Fibroblast of peridontal ligament (primary cell): Measurements from ENCODE around the gene CD276.

Source experiments
- DNase-seq: peaks from one replicate; pipeline ENCODE4 v3.0.0-alpha.2; 2010; ENCODE audit errors: extremely low read depth

Gene CD276

DNA sequence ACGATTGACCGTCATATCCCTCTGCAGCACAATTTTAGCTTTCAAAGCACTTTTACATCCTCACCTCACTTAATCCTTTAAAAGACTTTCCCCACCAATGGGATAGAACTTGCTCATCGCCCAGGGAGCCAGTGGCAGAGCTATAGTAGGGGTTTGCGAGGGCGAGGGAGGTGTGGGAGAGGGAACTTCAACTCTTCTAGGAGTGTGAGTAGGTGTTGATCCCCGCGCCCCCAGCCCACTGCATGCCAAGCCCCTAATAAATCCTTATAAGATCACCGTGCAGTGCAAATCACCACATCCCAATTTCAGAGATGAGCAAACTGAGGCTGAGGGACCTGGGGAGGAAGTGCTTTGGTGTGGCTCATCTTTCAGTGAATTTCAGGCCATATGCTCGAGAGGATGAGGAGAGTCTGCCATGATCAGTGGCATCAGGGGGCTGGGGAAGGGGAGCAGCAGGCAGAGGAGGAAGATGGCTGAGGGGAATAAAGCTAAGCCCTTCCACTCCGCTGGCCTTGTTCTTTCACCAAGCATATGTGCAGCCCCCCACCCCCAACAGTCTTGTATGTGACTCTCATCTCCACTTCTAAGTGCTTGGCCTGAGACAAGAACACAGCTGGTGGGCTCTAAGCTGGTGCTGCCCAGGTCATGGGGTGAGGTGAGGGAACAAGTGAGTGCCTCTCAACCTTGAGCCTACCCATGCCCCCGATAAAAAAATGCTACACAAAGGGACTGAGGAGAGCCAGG lies 63.8 kb downstream of the CD276 start:
- no peak for DNase-seq

DNA sequence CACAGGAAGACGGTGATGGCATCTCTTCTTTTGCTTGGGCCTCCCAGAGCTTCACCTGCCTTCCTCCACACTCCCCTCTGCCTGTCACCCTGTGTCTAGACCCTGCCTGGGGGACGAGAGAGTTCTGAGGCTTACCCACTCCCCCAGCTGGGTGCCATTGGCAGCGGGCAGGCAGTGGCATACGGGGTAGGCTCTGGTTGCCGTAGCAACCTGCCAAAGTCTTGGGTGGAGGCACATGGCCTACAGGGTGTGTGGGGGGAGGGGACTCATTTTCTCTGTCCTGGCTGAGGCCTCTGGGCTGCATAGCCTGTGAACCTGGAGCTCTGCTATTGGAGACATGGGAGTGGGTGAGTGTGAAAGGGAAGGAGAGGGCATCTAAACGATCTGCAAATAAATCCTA lies 64.5 kb downstream of the CD276 start:
- no peak for DNase-seq

DNA sequence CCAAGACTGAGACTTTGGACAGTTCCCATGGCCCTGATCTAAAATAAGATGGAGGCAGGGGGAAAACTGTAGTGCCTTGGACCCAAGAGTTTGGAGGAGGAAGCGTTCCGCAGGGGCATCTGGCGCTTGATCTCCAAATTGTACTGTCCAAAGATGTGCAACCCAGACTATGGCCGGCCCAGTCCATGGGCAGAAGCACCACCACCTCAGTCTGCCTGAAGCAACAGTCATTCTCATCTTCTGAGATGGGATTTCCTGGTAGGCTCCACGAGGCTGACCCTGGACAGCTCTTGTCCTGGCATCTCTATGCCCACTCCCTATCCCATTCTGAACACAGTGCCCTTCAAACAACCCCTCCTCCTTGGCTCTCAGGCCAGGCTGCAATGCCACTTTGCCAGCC lies 65.3 kb downstream of the CD276 start:
- DNase-seq: no peak

DNA sequence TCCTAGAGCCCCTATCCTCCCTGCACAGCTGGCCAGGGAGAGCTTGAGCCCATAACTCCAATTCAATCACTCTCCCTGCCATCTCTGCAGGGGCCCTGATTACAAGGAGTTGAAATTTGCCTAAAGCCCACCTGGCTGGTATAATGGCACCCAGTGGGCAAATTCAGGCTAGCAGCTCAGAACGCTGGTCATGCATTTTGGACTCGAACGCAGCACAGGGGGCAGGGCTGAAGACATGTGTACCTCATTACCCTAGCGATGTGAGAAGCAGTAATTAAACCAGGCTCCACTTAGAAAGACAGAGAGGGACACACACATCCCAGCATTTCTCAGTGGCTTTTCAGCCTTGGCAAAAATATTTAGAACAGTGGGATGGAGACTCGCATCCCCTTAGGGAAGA lies 65.8 kb downstream of the CD276 start:
- DNase-seq: no peak

DNA sequence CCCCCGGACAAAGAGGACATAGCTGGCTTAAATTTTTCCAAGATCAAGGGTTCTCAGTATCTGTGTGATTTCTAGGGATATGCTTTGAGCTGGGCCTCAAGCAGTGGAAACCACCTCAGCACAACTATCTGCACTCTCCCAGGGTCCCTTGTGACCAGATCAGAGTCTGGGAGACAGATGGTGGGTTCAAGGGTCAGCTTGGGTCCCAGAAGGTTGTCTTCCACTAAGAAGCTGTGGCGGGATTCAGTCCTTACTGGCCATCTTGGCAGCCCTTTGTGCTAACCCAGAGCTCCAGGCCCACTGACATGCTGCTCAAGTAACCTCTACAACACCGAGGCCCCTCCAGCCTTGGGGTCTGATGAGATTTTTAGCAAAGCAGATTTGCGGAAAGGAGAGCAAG lies 66.3 kb downstream of the CD276 start:
- DNase-seq: no peak

DNA sequence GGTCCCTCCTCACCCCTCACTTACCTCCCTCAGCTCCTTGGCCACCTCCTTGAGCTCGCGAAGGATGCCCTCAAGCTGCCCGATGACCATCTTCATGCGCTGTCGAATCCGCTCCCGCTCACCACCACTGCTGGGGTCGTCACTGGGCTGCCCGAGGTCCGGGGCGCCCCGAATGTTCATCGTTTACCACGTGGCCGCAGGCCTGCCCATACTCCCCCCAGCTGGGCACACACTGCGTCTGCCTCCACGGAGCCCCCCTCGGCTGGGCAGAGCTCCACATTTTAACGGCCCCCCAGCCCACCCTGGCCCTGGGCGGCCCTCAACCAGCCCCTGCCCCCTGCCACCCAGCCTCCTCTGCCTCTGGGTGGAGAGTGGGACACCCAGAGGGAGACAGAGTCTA lies 66.8 kb downstream of the CD276 start:
- no peak for DNase-seq

DNA sequence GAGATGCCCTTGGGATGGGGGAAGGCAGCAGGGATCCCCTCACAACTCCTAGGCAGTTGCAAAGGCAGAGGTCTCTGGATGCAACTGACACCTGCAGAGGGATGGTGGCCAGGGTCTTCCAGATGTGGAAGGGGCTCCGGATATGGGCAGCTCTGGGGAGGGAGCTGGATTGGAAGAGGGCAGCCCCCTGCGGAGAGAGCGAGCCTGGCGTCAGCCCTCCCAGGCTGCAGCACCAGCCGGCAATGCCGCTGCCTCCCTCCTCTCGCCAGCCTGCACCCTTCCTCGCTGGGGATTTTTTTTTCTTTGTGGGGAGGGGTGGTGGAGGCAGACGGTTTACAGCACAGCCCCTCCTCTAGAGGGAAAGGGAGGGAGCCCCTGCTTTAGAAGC lies 67.3 kb downstream of the CD276 start:
- DNase-seq: no peak

DNA sequence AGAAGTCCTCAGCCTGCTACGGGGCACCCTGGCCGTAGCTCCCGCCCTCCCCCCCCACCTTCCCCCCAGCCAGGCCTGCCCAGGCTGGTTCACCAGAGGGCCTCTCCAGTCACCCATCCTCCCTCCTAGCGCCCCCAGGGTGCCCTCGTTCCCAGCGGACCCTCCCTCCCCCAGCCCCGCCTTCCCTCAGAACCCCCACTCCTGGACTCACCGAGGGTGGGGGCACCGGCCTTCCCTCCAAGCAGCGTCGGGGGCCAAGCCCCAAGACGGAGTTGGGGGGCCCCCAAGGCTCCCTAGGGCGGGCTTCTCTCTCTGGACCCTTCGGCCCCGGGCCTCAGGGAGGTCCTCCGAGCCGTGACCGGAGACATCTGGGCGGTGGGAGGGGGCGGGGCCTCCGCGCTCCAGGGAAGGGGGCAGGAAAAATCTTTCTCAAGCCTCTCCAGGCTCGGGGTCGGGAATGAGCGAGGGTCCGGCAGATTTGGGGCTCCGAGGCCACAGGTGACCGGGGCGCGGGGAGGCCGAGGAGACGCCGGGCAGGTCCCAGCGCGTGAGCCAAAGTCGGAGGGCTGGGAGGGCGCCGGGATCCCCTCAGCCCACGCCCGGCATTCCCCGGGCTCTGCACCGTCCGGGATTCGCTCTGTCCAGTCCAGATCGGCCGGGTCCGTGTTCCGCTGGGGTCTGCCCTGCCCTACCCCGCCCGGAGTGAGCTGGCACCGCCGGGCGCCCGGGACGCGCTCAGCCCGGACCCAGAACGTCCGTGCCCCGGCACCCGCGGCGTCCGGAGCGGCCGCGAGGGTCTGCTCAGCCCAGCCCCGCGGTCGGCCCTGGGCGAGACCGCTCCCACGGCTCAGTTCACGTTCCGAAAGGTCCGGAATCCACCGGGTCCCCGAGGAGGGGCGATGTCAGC lies 68.0 kb downstream of the CD276 start:
- DNase-seq: no peak

DNA sequence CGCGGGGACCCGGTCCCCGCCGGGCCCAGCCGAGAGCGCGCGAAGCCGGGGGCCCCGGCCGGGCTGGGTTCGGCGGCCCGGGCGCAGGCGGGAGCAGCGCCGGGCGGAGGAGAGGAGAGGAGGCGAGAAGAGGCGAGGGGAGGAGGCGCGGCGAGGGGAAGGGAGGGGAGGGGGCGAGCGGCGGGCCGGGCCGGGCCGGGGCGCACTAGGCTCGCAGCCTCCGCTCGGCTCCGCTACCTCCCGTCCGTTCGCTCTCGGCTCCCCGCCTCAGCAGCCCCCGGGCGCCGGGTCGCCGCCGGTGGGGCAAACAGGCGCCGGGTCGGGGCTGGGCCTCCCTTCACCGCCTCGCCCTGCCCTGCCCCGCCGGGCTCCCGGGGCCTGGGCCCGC lies 68.6 kb downstream of the CD276 start:
- DNase-seq: no peak

DNA sequence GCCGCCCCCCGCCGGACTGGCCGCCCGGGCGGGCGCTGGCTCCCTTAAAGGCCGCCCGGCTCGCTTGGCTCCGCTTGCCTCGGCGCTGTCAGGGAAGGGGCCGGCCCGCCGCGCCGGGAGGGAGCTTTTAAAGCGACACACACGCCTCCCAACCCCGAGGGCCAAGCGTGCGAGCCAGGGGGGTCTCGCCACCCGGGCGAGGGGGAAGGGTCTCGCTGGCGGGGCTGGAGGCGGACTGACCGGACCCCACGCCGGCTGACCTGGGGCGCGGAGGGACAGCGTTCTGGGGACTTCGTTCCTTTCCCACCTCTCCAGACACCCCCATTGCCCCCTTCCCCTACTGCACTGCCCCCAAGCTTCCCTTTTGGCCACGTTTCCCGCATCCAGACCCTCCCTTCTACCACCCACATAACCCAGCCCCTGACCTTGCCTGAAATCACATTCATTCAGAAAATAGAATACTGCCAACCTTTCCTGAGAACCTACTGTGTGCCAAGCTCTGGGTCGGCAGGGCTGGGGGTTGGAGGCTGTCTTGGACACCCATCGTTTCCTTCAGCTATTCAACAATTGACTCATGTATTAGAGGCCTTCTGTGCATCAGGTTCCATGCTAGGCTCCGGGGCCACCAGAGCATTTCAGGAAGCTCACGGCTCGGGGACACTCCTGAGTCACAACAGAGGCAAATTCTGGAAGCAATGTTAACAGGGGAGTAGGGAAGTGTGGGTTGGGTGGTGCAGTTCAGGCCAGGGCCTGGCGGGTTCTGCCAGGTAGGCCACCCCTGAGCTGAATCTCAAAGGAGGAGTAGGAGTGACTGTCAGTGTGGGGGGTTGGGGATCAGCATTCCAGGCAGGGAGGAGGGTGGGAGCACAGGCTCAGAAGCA lies 69.3 kb downstream of the CD276 start, which contains the start of gene INSYN1:
TSS of gene INSYN1 (minus strand) at position 102 of the 881 bp plus-strand sequence. CDS start 2,221 bp downstream, outside the sequence.
- DNase-seq: peak; percentile 18

DNA sequence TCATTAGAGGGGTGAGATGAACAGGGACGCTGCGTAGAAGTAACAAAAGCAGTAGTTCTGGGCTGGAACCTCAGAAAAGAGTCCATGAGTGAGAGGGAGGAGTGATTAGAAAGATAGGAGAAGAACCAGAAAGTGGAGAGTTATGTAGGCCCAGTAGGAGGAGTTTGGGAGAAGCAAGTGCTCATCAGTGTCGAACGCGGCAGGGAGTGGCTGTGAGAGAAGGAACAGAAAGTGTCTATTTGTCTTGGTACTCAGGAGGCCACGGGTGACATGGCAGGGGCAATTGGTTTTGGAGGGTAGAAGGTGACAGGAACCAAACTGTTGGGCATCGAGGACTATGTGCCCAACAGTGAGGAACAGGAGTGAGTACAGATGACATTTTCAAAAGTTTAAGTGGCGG lies 70.3 kb downstream of the CD276 start:
- DNase-seq: no peak

DNA sequence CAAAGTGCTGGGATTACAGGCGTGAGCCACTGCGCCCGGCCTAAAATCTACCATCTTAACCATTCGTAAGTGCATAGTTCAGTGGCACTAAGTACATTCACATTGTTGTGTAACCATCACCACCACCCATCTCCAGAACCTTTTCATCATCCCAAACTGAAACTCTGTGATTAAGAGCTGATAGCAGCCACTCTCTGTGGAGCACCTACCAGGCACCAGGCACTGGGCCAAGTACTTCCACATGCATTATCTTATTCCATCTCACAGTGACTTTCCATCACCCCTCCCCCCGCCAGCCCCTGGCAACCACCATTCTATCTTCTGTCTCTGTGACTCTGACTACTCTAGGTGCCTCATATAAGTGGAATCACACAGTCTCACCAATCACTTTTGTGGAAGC lies 71.3 kb downstream of the CD276 start:
- no peak for DNase-seq

DNA sequence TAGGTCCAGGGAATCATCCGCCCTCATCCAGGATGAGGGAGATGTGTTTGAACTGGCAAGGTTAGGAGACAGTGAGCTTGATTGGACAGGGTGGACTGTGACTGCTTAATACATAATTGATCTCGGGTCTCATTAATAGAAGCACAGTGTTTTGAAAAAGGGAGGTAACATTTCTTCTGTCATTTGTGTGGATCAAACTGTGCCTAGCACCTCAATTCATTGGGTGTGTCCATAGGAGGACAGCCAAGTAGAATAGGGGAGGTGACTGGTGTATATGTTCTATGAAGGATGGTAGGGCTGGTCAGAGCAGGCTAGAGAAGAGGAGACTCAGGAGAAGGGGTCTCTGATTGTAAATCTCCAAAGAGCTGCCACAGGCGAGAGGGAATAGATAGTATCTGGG lies 71.8 kb downstream of the CD276 start:
- no peak for DNase-seq

DNA sequence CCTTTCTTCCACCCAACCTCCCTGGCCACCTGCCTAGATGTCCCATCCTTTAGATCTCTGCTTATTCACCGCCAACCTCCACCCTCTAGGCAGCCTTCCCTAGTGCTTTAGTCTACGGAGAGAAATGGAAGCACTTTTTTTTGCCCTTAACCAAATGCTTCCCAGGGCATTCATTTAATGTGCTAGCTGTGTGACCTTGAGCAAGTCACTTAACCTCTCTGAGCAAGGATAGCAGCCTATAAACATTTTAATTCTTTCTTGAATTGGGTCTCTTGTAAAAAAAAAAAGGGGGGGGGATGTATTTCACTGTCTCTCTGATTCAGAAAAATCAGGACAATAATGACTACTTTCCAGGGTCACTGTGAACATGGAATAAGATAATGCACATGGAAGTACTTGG lies 72.2 kb downstream of the CD276 start:
- DNase-seq: no peak

DNA sequence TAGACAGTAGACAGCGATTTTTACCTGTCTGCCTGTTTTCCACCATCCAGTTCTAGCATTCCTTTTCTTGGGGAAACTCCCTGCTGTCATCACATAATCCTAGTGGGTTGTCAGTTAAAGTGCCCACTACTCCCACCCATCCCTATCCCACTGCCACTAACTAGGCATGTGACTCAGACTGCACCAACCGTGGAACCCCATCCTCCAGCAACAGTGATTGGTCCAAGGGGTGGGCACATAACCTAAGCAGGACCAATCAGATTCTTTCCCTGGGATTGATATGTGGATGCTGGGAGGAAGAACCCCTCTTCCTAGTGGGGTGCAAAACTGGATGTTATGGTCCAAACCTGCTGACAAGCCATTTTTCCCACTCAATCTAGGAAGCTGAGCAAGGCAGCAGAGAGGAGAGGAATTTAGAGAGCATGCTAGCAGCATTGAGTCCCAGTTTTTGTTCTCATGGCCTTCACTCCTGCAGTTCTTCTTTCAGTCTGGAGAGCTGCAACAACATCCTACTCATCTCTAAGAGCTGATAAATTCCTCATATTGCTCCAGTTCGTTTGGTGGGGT lies 72.8 kb downstream of the CD276 start:
- DNase-seq: no peak

DNA sequence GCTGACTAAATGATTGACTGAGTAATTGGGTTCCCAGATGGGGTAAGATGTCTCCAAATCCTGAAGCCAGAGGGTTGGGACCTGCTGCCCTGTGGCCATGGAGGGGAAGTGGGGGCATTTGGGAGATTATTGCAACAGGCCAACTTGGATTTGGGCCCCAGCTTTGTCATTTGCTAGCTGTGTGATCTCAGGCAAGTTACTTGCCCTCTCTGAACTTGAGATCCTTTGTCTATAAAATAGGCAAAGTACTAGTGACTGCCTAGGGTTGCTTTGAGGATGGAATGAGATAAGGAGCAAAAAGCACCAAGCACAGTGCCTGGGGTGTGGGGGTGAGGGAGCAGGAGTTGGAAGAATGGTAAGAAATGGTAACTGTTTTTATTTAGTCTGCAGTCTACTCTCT lies 73.4 kb downstream of the CD276 start:
- DNase-seq: no peak

DNA sequence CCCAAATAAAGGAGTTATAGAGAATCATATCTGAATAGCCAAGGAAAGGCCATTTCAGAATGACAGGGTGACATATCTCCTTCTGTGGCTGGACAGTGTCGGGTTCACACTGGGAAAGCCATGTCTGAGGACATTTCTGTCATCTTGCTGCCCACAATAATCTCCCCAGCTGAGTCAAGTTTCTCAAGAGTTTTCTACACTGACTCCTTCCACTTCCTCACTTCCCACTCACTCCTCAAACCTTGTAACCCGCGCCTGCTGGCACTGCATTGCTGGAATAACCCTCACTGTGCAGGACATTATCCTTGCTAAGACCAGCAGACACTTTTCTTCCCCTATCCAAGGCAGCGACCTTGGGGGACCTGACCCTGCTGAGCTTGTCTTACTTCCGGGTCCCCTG lies 74.3 kb downstream of the CD276 start:
- DNase-seq: no peak

DNA sequence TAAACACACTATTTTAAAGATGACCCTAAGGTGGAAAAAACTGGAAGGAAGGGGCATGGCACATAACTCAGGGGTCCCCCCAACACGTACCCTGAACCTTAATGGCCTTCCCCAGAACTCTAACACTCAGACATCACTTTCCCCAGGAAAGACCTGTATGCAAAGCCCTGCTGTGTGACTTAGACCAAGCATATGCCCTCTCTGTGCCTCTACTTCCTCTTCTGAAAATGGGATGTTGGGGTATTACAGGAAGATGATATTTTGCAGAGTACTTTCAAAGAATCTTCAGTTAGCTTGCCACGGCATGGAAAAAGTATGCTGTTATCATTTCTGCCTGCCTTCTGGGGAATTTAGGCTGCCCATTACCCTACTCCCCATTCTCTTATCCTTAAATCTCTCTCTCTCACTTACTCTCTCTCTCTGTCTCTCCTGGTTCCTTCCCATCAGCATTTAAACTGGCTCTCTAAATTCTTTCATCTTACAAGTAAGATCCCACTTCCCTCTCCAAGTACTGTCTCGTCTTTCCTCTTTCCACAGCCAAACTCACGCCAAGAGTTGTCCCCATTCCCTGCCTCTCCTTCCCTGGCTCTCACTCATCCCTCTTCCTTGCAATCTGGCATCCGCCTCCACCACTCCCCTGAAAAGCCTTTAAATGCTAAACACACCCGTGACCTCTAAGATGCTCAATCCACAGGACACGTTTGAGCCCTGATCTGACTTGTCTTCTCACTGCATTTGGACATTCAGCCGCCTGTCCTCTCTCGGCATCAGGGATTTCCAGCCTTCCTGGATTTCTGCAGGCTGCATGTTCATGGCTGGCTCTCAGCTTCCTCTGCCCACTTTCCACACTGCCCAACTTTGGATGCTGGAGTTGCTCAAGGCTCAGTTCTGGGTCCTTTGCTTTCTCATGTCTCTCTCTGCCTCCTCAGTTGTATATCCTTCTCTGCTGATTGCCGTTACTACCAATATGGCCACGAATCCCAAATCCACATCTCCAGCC lies 76.4 kb downstream of the CD276 start:
- DNase-seq: no peak

DNA sequence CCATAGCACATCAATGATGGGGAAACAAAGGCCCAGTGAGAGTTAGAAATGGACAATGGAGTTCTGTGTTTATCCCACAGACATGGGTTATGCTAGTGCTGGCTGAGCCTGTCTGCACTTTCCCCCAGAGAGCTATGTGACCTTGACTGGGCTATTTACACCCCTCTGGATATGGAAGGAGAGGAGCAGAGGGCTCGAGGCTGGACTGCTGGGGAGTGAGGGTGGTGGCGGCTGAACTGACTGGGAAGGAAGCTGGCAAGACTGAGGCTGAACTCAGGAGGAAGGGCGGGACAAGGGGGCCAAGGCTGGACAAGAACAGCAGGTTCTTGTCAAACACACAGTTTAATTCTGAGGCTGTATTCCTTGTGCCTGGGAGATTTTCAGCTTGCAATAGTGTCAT lies 79.7 kb downstream of the CD276 start:
- DNase-seq: no peak
